ENCODE data around the gene MCCC1.
"Not testable (repeated sequence)": the region's sequence is repeated elsewhere in the genome, so short reads cannot be mapped to it uniquely, and the experiment has no call there.

Gene MCCC1

DNA sequence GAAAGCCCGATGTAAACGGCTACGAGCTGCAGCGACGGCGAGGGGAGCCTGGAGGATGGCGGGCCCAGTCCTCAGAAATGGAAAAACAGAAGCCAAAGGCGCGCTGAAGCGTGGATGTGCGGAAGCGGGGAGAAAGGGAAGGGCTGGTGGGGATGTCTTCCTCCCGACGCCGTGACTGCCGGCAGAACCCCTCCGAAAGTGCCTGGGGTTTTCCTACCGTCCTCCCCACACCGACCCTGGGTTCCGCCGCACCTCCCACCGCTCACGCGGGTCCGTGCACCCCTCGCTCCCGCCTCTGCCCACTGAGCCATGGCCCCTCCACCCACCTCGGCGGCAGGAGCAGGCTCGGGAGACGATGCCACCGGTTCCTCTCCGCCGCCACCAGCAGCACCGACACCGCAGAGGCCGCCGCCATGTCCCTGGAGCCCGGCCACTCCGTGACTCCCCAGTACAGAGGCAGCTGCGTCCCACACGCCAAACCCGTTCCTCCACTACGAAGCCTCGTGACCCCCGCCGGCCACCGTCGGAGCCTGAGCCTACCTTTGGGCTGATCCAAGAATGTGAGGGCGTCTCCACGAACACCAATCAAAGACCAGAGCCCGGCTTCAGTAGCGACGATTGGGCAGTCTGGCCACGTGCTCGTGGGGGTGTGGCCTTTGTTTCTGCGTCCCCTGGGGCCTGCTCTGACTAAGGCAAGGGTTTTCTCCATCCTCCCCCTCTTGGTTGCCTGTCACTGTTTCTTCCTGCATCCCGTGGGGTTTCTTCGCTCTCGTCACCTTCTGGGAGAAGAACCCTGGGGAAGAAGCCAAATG, at the start of gene MCCC1:
Gene MCCC1 (minus strand): TSS at position 471 of the 812 bp plus-strand sequence. CDS start 56 bp downstream, at position 415.
- DNase-seq (ENCODE audit: low read depth): peak; percentile 95

DNA sequence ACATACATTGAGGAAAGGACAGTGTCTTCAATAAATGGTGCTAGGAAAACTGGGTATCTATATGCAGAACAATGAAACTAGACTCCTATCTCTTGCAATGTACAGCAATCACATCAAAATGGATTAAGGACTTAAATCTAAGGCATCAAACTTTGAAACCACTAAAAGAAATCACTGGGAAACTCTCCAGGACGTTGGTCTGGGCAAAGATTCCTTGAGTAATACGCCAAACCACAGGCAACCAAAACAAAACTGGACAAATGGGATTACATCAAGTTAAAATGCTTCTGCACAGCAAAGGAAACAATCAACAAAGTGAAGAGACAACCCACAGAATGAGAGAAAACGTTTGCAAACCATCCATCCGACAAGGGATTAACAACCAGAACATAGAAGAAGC, 48.8 kb upstream of the MCCC1 start:
- DNase-seq (ENCODE audit: low read depth): no peak

DNA sequence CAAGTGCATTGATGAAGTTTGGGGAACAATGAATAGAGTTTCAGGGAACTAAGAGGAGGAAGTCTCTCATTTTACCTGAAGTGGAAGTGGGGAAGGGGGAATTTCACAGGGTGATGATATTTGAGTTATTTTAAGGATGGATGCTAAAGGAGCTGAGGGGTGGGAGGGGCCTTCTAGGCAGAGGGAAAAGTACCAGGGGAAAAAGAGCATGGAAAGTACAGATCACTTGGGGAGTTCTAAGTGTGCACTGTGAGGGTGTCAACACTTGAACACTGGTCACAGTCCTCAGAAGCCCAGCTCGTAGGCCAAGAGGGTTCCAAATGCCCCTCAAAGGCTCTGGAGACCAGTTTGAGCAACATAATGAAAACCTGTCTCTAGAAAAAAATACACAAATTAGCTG, 45.1 kb upstream of the MCCC1 start:
- no peak for DNase-seq (ENCODE audit: low read depth)

DNA sequence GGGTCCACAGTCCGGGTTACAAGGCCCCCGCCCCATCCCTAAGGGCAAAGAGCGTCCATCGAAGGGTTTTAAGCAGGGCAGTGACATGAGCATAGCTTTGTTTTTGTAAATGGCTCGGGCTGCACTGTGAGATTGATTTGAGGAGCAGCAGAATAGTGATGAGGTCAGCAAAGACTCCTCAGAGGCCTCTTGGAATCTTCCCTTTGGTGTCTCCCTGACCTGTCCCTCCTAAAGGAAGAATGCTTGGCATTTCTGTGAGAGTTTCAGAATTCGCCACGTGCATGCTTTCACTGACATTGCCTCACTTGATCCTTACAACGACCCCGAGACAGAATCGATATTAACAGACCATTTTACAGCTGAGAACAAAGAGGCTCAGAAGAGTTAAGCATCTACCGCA, 42.9 kb upstream of the MCCC1 start:
- DNase-seq (ENCODE audit: low read depth): no peak

DNA sequence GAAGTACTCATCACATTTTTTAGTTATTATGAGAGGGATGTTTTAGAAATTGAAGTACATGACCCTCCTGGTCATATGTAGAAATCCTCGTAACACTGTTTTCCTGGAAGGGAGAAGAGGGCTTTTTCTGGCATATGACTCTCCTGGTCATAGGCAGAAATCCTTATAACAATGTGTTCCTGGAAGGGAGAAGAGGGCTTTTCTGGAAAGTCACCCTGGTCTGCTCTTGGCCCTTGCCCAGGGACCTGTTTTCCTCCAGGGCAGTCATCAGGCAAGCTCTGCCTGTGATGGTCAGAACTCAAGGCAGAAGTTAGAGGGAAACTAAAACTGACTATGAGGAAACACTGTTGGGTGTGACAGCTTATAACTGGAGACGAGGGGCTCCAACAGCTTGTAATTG, 35.5 kb upstream of the MCCC1 start:
- DNase-seq (ENCODE audit: low read depth): no peak

DNA sequence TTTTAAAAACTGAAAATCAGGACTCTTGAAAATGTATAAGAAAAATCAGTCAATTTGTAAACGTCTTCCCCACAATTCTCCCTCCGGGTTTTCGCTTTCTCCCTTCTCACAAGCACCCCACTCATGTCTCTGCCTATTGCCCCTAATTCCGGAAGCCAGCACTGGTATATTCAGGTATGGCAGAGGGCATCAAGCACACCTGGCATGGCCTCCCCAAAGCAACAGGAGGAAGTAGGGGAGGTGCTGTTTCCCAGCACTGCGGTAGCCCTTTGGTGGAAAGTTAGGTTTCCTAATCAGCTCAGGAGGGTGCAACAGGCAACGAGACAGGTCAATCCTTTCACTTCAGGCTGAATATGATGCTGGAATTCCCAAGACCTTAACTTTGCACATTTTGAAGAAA, 33.1 kb upstream of the MCCC1 start:
- no peak for DNase-seq (ENCODE audit: low read depth)

DNA sequence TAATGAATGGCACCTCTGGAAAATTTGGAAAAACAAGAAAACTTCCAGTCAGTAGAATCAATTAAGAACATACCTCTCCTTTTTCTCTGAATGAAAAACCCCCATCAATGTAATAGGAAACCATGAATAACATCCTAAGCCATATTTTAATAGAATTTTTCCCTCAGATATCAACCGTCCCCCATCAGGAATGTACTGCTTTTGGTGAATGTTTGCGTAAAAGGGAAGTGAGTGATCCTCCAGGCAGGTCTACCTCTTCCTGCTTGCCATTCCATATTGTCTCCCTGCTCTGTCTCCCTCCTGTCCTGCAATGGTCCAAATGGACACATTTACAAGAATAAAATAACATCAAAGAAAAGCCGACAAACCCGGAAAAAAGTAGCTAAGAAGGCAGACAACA, 32.4 kb upstream of the MCCC1 start:
- DNase-seq (ENCODE audit: low read depth): no peak

DNA sequence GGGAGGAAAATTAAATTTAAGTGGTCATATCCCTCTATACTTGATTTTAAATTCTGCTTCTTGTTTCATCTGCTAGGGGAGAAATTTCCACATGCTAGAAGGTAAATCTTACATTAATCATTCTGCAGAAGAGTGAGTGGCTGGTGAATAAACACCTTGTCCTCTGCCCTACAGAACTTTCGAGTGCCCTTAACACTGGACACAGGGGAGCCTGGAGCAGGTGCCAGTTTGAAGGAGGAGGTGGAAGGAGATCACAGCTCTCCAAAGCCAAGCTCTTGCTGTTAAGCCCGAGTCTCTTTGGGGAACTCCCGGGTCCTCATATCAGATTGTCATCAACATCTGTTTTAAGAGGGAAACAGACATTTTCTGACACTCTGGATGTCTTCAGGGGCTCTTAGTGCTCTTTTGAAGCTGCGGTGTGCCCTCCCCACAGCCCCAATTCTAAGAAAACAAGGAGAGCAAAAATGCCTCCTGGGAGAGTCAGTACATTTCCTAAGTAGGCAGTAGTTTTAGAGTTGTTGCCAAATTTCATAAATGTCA, 32.0 kb upstream of the MCCC1 start:
- DNase-seq (ENCODE audit: low read depth): no peak

DNA sequence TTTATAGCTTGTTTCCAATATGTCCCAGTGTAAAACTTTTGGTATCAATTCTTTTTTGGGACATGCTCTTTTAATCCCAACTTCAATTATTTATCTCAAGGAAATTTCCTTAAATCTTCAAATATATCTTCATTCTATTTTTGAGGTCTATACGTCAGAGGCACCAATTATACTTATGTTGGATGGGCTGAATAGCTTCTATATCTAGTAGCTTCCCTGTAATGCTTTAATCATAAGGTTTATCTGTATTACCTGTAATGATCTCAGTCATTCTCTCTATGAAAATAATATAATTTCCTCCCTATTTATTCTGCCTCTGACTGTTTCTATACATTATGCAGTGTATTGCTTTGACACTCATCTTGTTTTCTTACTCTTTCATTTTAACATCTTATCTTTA, 29.9 kb upstream of the MCCC1 start:
- no peak for DNase-seq (ENCODE audit: low read depth)

DNA sequence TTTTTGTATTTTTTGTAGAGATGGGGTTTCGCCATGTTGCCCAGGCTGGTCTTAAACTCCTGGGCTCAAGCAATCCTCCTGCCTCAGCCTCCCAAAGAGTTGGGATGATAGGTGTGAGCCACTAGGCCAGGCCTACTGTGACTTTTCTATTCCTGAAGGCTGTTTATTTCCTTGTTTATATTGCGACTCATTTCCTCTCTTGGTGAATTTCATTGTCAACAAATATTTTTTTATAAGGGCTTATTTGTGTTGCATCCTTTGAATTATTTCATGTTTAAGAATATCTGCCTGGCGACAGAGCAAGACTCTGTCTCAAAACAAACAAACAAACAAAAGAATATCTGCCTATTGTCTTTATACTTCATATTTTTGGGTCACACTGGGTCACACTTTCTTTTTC, 29.4 kb upstream of the MCCC1 start:
- DNase-seq (ENCODE audit: low read depth): no peak

DNA sequence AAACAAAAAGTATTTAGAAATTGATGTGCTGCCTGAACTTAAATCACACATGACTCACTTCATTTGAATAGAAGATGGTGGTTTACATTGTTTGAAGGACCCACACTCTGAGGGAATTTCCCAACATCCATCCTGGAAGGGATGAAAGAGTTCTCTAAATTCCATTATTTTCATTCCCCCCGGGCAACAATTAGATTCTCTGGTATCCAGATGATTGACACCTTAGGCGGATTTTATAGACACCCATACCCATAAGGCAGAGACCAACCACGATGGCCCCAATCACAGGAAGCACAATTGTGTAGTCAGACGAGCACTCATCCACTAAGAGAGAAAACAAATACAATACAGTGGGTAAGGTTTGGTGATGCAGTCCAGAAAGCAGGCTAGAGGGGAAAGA, 24.6 kb upstream of the MCCC1 start:
- DNase-seq (ENCODE audit: low read depth): no peak

DNA sequence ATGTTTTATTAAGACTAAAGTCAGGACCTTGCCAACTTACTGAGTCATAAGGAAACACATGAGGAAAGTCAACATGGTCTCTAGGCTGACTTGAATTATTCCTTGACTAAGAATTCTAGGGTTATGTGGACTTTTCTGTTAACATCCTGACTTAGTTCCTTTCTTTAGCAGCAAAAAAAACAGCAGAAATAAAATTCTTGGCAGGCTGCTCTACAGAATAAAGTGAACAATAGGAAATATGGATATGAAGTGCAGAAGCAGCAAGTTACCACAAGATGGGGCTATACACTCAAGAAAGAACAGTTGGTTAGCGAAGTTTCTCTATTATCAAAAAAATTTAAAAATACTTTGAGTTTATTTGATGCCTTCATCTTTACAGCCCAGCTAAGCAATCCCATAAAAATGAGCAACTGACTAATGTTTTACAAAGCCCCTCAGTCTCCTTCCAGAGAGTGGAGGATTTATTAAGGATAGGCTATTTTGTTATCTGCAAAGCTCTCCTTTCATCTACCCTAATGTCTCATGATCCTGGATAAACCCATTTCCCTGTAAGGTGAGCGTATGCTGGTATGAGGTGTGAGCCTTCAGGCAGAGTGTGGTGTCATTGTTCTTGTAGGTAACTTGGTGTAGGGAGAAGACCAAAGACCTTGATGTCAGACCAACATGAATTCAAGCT, 23.1 kb upstream of the MCCC1 start:
- DNase-seq (ENCODE audit: low read depth): no peak

DNA sequence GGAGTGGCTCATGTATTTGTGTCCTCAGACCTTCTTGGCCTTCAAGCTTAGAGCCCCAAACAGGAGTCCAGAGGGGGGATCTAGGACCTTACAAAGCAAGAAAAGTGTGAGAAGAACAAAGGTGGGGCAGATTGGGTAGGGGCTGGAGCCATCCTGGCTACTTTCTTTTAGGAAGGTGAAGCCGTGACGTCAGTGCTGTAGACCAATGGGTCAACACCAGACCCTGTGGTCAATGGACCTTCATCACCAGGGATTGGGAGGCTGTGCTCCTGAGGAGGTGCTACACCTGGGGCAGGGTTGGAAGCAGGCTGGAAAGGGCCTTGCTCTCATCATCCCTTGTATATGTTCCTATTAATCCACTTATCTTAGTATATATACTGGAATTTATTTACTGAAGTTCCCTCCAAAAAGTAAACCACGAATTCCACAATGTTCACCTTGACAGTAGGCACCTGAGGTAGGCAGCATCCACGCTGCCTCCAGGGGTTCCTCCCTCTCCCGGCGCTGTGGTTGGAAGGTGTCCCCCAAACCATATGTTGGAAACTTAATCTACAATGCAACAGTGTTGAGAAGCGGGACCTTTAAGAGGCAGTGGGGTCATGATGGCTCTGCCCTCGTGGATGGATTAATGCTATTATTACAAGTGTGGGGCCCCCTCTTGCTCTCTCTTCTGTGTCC, 21.4 kb upstream of the MCCC1 start:
- no peak for DNase-seq (ENCODE audit: low read depth)

DNA sequence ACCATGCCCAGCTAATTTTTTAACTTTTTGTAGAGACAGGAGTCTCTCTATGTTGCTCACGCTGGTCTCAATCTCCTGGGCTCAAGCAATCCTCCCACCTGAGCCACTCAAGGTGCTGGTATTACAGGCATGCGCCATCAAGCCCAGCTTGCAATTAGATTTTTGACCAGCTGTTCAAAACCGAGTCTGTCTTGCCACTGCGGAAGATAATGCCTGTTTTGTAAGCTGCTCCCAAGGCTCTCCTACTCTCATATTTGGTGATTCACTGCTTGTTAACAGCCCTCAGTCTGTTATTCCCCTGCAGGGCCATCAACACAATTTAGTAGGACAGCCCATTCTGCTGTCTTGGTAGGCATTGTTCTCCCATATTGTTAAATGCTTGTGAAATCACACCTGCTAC, 17.8 kb upstream of the MCCC1 start:
- no peak for DNase-seq (ENCODE audit: low read depth)

DNA sequence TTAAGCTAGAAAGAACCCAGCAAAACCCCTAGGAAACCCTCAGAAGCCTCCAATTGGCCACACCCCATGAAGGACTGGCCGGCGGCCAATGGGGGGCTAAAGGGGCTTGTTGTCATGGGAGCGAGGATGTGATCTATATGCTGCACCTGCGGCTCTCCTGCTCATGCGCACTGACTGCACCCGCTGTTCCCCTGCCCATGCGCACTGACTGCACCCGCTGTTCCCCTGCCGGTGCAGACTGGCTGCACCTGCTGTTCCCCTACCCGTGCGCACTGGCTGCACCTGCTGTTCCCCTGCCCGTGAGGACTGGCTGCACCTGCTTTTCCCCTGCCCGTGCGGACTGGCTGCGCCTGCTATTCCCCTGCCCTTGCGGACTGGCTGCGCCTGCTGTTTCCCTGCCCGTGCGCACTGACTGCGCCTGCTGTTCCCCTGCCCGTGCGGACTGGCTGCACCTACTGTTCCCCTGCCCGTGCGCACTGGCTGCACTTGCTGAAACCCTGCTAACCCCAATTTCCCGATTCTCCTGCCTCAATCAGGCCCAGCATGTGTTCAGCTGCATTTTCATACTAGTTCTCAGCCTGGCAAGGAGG, 16.8 kb upstream of the MCCC1 start:
- DNase-seq (ENCODE audit: low read depth): peak; percentile 15

DNA sequence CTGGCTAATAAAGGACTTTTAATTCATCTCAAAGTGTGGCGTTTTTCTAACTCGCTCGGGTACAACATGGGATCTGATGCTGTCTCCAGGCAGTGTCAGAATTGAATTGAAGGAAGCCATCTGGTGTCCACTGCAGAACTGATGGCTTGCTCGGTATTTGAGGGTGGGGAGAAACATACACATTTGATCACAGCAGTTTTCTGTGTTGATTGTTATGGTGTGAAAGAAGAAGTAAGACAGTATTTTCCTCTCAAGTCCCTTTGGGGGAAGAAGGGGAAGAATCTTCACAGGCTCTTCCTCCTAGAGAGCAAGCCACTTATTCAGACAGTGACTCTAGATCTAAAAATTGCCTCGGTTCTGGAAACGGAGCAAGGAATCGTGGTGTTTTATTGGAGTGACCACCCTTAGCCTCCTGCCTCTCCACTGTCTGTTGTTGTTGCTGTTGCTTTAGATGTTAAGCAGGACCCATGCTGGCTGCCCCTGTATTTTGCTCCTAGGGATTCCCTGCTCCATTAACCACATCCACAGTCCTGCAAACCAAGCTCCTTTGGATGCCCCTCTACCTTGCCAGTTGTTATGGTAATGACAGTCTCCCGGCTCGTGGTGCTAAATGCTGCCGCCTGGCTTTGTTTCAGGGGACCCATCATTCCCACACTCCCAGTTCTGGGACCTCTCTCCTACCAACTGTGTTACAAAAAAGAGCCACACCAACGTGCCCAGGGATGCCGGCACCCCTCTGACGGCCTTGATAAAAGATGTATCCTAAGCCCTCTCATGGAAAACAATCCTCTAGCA, 15.3 kb upstream of the MCCC1 start:
- no peak for DNase-seq (ENCODE audit: low read depth)

DNA sequence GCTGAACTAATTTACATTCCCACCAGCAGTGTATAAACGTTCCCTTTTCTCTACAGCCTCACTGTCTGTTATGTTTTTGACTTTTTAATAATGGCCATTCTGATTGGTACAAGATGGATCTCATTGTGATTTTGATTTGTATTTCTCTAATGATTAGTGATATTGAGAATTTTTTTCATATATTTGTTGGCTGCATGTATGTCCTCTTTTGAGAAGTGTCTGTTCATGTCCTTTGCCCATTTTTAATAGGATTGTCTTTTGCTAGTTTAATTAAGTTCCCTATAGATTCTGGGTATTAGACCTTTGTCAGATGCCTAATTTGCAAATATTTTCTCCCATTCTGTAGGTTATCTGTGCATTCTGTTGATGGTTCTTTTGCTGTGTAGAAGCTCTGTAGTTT, 10.6 kb upstream of the MCCC1 start:
- DNase-seq (ENCODE audit: low read depth): not testable (repeated sequence)

DNA sequence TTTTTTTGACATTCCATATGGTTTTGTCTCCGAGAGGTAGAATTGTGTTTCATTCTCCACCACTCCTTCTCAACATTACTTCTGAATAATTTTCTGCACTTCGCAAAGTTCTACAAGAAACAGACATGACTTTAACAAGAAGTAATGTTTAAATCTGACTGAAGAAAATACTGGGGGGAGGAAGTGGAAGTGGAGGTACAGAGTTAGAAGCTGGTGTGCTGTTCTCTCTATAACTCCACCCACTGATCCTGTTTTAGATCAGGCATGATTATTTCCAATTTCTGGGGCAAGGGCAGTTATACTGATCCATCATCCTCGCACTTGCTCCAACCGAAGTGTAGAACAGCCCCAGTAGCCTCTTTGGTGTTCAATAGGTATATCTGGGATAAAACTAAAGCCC, 9.2 kb upstream of the MCCC1 start:
- no peak for DNase-seq (ENCODE audit: low read depth)

DNA sequence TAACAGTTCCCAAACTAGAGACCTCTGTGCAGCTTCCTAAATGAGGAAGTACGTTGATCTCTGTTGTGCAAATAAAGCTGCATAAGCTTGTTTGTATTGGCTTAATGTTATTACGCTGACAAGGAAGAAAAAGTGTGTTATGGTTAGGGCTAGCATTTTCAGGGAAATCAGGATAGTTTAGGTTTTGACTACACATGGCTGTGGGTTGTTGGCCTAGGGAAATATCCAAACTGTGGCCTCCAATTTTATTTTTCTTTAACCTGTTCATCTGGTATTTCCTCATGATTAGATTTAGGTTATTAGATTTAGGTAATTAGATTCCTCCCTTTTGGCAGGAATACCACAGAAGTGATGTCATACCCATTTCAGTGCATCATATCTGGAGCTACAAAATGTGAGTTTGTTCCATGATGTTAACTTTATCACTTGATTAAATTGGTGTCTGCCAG, 8.7 kb upstream of the MCCC1 start:
- DNase-seq (ENCODE audit: low read depth): no peak

DNA sequence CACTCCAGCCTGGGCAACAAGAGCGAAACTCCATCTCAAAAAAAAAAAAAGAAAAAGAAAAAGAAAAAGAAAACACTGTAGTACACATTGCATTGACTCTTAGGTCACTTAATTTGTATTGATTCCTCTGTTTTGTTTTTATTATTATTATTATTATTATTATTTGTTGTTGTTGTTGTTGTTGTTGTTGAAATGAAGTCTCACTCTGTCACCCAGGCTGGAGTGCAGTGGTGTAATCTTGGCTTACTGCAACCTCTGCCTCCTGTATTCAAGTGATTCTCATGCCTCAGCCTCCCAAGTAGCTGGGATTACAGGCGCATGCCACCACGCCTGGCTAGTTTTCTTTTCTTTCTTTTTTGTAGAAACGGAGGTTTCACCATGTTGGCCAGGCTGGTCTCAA, 8.1 kb upstream of the MCCC1 start:
- DNase-seq (ENCODE audit: low read depth): not testable (repeated sequence)

DNA sequence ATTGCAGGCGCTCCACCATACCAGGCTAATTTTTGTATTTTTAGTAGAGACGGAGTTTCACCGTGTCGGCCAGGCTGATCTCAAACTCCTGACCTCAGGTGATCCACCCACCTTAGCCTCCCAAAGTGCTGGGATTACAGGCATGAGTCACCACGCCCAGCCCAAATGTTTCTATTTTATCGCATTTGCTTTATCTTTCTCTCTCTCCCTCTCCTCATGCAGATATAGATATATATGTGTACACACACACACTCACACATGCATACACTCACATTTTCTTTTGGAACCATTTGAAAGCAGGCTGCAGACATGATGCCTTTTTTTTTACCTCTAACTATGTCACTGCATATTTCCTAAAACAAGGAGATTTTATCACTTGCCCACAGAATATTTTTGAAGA, 7.3 kb upstream of the MCCC1 start:
- no peak for DNase-seq (ENCODE audit: low read depth)

DNA sequence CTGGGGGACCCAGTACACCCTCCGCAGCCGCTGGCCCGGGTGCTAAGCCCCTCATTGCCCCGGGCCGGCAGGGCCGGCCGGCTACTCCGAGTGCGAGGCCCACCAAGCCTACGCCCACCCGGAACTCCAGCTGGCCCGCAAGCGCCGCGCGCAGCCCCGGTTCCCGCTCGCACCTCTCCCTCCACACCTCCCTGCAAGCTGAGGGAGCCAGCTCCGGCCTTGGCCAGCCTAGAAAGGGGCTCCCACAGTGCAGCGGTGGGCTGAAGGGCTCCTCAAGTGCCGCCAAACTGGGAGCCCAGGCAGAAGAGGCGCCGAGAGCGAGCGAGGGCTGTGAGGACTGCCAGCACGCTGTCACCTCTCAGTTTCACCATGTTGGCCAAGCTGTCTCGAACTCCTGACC, 4.7 kb upstream of the MCCC1 start:
- DNase-seq (ENCODE audit: low read depth): not testable (repeated sequence)
